Neural progenitor cell (in vitro differentiated cells): Measurements from ENCODE around the gene OR8D4. TPM values are rescaled to one million over a fixed set of nuclear protein-coding genes. Genes with fewer than 3 reads are reported as not detected.

Experiments
- DNase-seq: peaks from one replicate; pipeline ENCODE4 v3.0.0-alpha.2; 2016; ENCODE audit warnings: low spot score
- H2AFZ ChIP-seq: fragments of 200-600 bp; sonication (generic); replicated peaks from 2 replicates; pipeline ENCODE4 v1.6.1; 2016; ENCODE audit warnings: antibody characterized with exemption
- H3F3A ChIP-seq: fragments of 200-600 bp; sonication (generic); 2 replicates; pipeline ENCODE4 v1.6.1; 2016; ENCODE audit warnings: antibody characterized with exemption, low read depth
- H3K27ac ChIP-seq: fragments of 200-600 bp; sonication (generic); 2 replicates; pipeline ENCODE4 v1.5.1; 2016; ENCODE audit warnings: mild to moderate bottlenecking
- H3K27me3 ChIP-seq: fragments of 200-600 bp; sonication (generic); 2 replicates; pipeline ENCODE4 v1.6.1; 2016; ENCODE audit warnings: mild to moderate bottlenecking, moderate library complexity
- H3K36me3 ChIP-seq: fragments of 200-600 bp; sonication (generic); 2 replicates; pipeline ENCODE4 v1.5.1; 2016
- H3K4me1 ChIP-seq: fragments of 200-600 bp; sonication (generic); 2 replicates; pipeline ENCODE4 v1.6.1; 2016; ENCODE audit warnings: mixed run types
- H3K4me2 ChIP-seq: fragments of 200-600 bp; sonication (generic); 2 replicates; pipeline ENCODE4 v1.6.1; 2016
- H3K4me3 ChIP-seq: fragments of 200-600 bp; sonication (generic); 2 replicates; pipeline ENCODE4 v1.5.1; 2016
- H3K79me2 ChIP-seq: fragments of 200-600 bp; sonication (generic); 2 replicates; pipeline ENCODE4 v1.6.1; 2016; ENCODE audit warnings: low read depth
- H3K9ac ChIP-seq: fragments of 200-600 bp; sonication (generic); 2 replicates; pipeline ENCODE4 v1.6.1; 2016
- H3K9me3 ChIP-seq: fragments of 200-600 bp; sonication (generic); 2 replicates; pipeline ENCODE4 v1.5.1; 2016; ENCODE audit warnings: low read depth
- H4K20me1 ChIP-seq: fragments of 200-600 bp; sonication (generic); 2 replicates; pipeline ENCODE4 v1.6.1; 2016; ENCODE audit warnings: low read depth
- H3K27ac Mint-ChIP-seq: 3 replicates; pipeline ENCODE4 v1.8.0; 2021; ENCODE audit warnings: mixed read lengths
- H3K27me3 Mint-ChIP-seq: 2 replicates; pipeline ENCODE4 v1.8.0; 2022; ENCODE audit warnings: low read depth, mild to moderate bottlenecking, inconsistent platforms, moderate library complexity, mixed read lengths; ENCODE audit not compliant: insufficient read depth
- H3K36me3 Mint-ChIP-seq: 3 replicates; pipeline ENCODE4 v1.8.0; 2021; ENCODE audit warnings: mixed read lengths
- H3K4me1 Mint-ChIP-seq: 3 replicates; pipeline ENCODE4 v1.8.0; 2021; ENCODE audit warnings: mixed read lengths
- H3K4me3 Mint-ChIP-seq: 3 replicates; pipeline ENCODE4 v1.8.0; 2021; ENCODE audit warnings: mild to moderate bottlenecking, moderate library complexity, mixed read lengths
- H3K9me3 Mint-ChIP-seq: 3 replicates; pipeline ENCODE4 v1.8.0; 2020; ENCODE audit warnings: mixed read lengths
- CTCF ChIP-seq: fragments of 200-600 bp; sonication (generic); IDR thresholded peaks from 2 replicates; pipeline ENCODE4 v1.5.1; 2017; ENCODE audit warnings: antibody characterized with exemption, mild to moderate bottlenecking
- EZH2 ChIP-seq: fragments of 200-600 bp; sonication (generic); IDR thresholded peaks from 2 replicates; pipeline ENCODE4 v1.6.1; 2017; ENCODE audit warnings: antibody characterized with exemption, mild to moderate bottlenecking, moderate library complexity
- EZH2phosphoT487 ChIP-seq: fragments of 200-600 bp; sonication (generic); IDR thresholded peaks from 2 replicates; pipeline ENCODE4 v1.6.1; 2017; ENCODE audit warnings: antibody characterized with exemption
- total RNA-seq: library from RNA; depleted of rRNA; stranded (reverse); fragments of >200 nt; gene quantifications from 2 replicates; pipeline ENCODE4 v1.2.3, GENCODE V29; 2015; ENCODE audit warnings: low replicate concordance

OR8D4 gene
- total RNA-seq, 1 donor from 2014 or later, result not detected

GRCh38 chr11:123899792-123900191, 2.2 kb upstream of the OR8D4 start:
- TF ChIP-seq EZH2phosphoT487, result no peak
- TF ChIP-seq CTCF, result no peak
- no peak for TF ChIP-seq EZH2
- H3K27ac ChIP-seq, result no peak overlapping the region

GRCh38 chr11:123903932-123904331, 2.0 kb downstream of the OR8D4 start:
- no peak overlapping the region for H3K4me2 ChIP-seq
- no peaks in the 10 kb centered on the region for H3K79me2 ChIP-seq
- DNase-seq, result no peak
- no peak overlapping the region for H3K4me3 ChIP-seq
- no peak overlapping the region for H3K9ac ChIP-seq
- Mint-ChIP-seq H3K36me3 (no peaks in the 10 kb centered on the region), H3K4me3 (no peak overlapping the region), H3K9me3 (no peaks in the 10 kb centered on the region), H3K27ac (no peak overlapping the region), H3K4me1 (peaks cover 8% of the 10 kb centered on the region), H3K27me3 (no peaks in the 10 kb centered on the region)
- H2AFZ ChIP-seq, result no peak overlapping the region
- H3K4me1 ChIP-seq, result peaks cover 16% of the 10 kb centered on the region
- TF ChIP-seq EZH2 (no peak), CTCF (no peak), EZH2phosphoT487 (no peak)
- H4K20me1 ChIP-seq, result no peaks in the 10 kb centered on the region
- H3F3A ChIP-seq, result no peaks in the 10 kb centered on the region
- H3K27me3 ChIP-seq, result no peaks in the 10 kb centered on the region
- no peaks in the 10 kb centered on the region for H3K36me3 ChIP-seq
- H3K27ac ChIP-seq, result no peak overlapping the region
- H3K9me3 ChIP-seq, result no peaks in the 10 kb centered on the region

More at GRCh38 chr11:123899792-123900191, 2.2 kb upstream of the OR8D4 start:
- Histone ChIP-seq H3K79me2 (no peaks in the 10 kb centered on the region), H3K27me3 (no peaks in the 10 kb centered on the region), H3F3A (no peaks in the 10 kb centered on the region), H3K9me3 (no peaks in the 10 kb centered on the region), H3K36me3 (no peaks in the 10 kb centered on the region), H4K20me1 (no peaks in the 10 kb centered on the region), H3K9ac (no peak overlapping the region), H3K4me1 (no peaks in the 10 kb centered on the region), H3K4me2 (no peak overlapping the region), H3K4me3 (no peak overlapping the region), H2AFZ (no peak overlapping the region)
- H3K36me3 Mint-ChIP-seq, result no peaks in the 10 kb centered on the region
- no peak overlapping the region for H3K27ac Mint-ChIP-seq
- no peaks in the 10 kb centered on the region for H3K9me3 Mint-ChIP-seq
- H3K4me1 Mint-ChIP-seq, result no peaks in the 10 kb centered on the region
- no peak for DNase-seq
- H3K4me3 Mint-ChIP-seq, result no peak overlapping the region
- H3K27me3 Mint-ChIP-seq, result no peaks in the 10 kb centered on the region

GRCh38 chr11:123904932-123905331, 3.0 kb downstream of the OR8D4 start:
- H3K4me1 ChIP-seq, result peaks cover 16% of the 10 kb centered on the region
- H4K20me1 ChIP-seq, result no peaks in the 10 kb centered on the region
- no peak overlapping the region for H3K9ac ChIP-seq
- no peak overlapping the region for H3K27ac Mint-ChIP-seq
- H3K36me3 Mint-ChIP-seq, result no peaks in the 10 kb centered on the region
- no peak overlapping the region for H2AFZ ChIP-seq
- no peak overlapping the region for H3K4me3 Mint-ChIP-seq
- H3K9me3 Mint-ChIP-seq, result no peaks in the 10 kb centered on the region
- H3K27me3 ChIP-seq, result no peaks in the 10 kb centered on the region
- H3K4me3 ChIP-seq, result no peak overlapping the region
- no peak overlapping the region for H3K4me2 ChIP-seq
- H3K36me3 ChIP-seq, result no peaks in the 10 kb centered on the region
- no peaks in the 10 kb centered on the region for H3K9me3 ChIP-seq
- no peak for TF ChIP-seq CTCF
- no peak for TF ChIP-seq EZH2
- TF ChIP-seq EZH2phosphoT487, result no peak
- no peak for DNase-seq
- no peaks in the 10 kb centered on the region for H3K79me2 ChIP-seq
- H3K4me1 Mint-ChIP-seq, result peaks cover 8% of the 10 kb centered on the region
- H3K27me3 Mint-ChIP-seq, result no peaks in the 10 kb centered on the region
- H3K27ac ChIP-seq, result no peak overlapping the region
- H3F3A ChIP-seq, result no peaks in the 10 kb centered on the region

- H3K27ac ChIP-seq, result no peak overlapping the region
- Mint-ChIP-seq H3K4me3 (no peak overlapping the region), H3K4me1 (peaks cover 8% of the 10 kb centered on the region)
Measured at GRCh38 chr11:123905826-123906225, 3.9 kb downstream of the OR8D4 start.

More at GRCh38 chr11:123905826-123906225, 3.9 kb downstream of the OR8D4 start:
- Histone ChIP-seq H3F3A (no peaks in the 10 kb centered on the region), H3K9ac (no peak overlapping the region), H3K36me3 (no peaks in the 10 kb centered on the region), H3K79me2 (no peaks in the 10 kb centered on the region), H3K4me1 (peaks cover 16% of the 10 kb centered on the region), H3K4me3 (no peak overlapping the region), H3K4me2 (peak overlapping the region; percentile 41), H3K9me3 (no peaks in the 10 kb centered on the region), H2AFZ (peak overlapping the region; percentile 97), H3K27me3 (no peaks in the 10 kb centered on the region), H4K20me1 (no peaks in the 10 kb centered on the region)
- DNase-seq, result no peak
- no peaks in the 10 kb centered on the region for H3K36me3 Mint-ChIP-seq
- H3K27me3 Mint-ChIP-seq, result no peaks in the 10 kb centered on the region
- no peak overlapping the region for H3K27ac Mint-ChIP-seq
- H3K9me3 Mint-ChIP-seq, result no peaks in the 10 kb centered on the region
- TF ChIP-seq EZH2phosphoT487, result no peak
- no peak for TF ChIP-seq EZH2
- TF ChIP-seq CTCF, result no peak
